H1 (cell line): Measurements from ENCODE around the gene NAV2. TPM values are rescaled to one million over a fixed set of nuclear protein-coding genes. Genes with fewer than 3 reads are reported as not detected.

Experiments
- CTCF ChIA-PET: fragments of 300-600 bp; sonication (Branson Sonifier 250); formaldehyde crosslinking; loops from one replicate; lab custom pipeline; 2021; ENCODE audit not compliant: partially characterized antibody; lab: Charles Lee
- POLR2A ChIA-PET: fragments of 300-600 bp; sonication (Branson Sonifier 250); formaldehyde crosslinking; loops from one replicate; lab custom pipeline; 2021; ENCODE audit warnings: inconsistent platforms; ENCODE audit not compliant: partially characterized antibody; lab: Charles Lee
- DNase-seq, 2 experiments: peaks; one replicate each; pipeline versions ENCODE4 v3.0.0 to v3.0.0-alpha.2; 2010 to 2022; ENCODE audit warnings: low spot score in 2 of 2, low read depth in 1 of 2, mixed read lengths in 1 of 2
- FAIRE-seq: peaks from 2 replicates; lab custom pipeline; 2011; peaks lifted over from hg19 to GRCh38; lab: Jason Lieb, UNC
- H2AFZ ChIP-seq: 2 replicates; pipeline ENCODE4 v1.8.1; 2012; ENCODE audit warnings: low read length, inconsistent platforms
- H2AK5ac ChIP-seq: 2 replicates; pipeline ENCODE4 v1.6.1; 2013; ENCODE audit warnings: low read depth, low read length
- H2BK120ac ChIP-seq: replicated peaks from 2 replicates; pipeline ENCODE3; 2013; ENCODE audit warnings: low read depth, low read length, inconsistent platforms
- H2BK12ac ChIP-seq: 2 replicates; pipeline ENCODE4 v1.6.1; 2013; ENCODE audit warnings: low read depth, low read length
- H2BK15ac ChIP-seq: 2 replicates; pipeline ENCODE4 v1.6.1; 2013; ENCODE audit warnings: low read length
- H2BK20ac ChIP-seq: 2 replicates; pipeline ENCODE4 v1.6.1; 2013; ENCODE audit warnings: low read length
- H2BK5ac ChIP-seq: 2 replicates; pipeline ENCODE4 v1.6.1; 2013; ENCODE audit warnings: low read depth, low read length
- H3K14ac ChIP-seq: 2 replicates; pipeline ENCODE4 v1.6.1; 2013; ENCODE audit warnings: inconsistent platforms; ENCODE audit not compliant: insufficient read length
- H3K18ac ChIP-seq: 2 replicates; pipeline ENCODE4 v1.6.1; 2013; ENCODE audit warnings: low read length; ENCODE audit errors: extremely low read depth
- H3K23ac ChIP-seq: 2 replicates; pipeline ENCODE4 v1.6.1; 2013; ENCODE audit warnings: inconsistent platforms; ENCODE audit not compliant: insufficient read length
- H3K23me2 ChIP-seq: 2 replicates; pipeline ENCODE4 v1.6.1; 2013; ENCODE audit warnings: low read depth, low read length
- H3K27ac ChIP-seq: 2 replicates; pipeline ENCODE4 v1.6.1; 2011; ENCODE audit warnings: low read depth, low read length, inconsistent platforms
- H3K27me3 ChIP-seq, 4 experiments: replicated peaks in 1 of 4; 1 replicate in 1 of 4; 2 replicates in 3 of 4; pipeline versions ENCODE4 v1.6.1 to v1.8.1; 2011 to 2013; ENCODE audit warnings: low read length in 3 of 4, mild to moderate bottlenecking in 3 of 4, inconsistent platforms in 2 of 4, mixed read lengths in 2 of 4, moderate library complexity in 1 of 4; ENCODE audit not compliant: control insufficient read depth in 3 of 4, insufficient read depth in 3 of 4; ENCODE audit errors: extremely low read depth in 1 of 4
- H3K36me3 ChIP-seq, 4 experiments: 2 replicates each; pipeline versions ENCODE4 v1.6.1 to v1.8.1; 2011 to 2013; ENCODE audit warnings: mild to moderate bottlenecking in 4 of 4, low read length in 3 of 4, moderate library complexity in 2 of 4, control low read depth in 1 of 4, inconsistent platforms in 1 of 4; ENCODE audit not compliant: insufficient read depth in 4 of 4, control insufficient read depth in 2 of 4
- H3K4ac ChIP-seq: replicated peaks from 2 replicates; pipeline ENCODE3; 2013; ENCODE audit warnings: low read length, low read depth, mixed read lengths, inconsistent platforms; ENCODE audit not compliant: insufficient read length
- H3K4me1 ChIP-seq, 4 experiments: replicated peaks in 1 of 4; 1 replicate in 1 of 4; 2 replicates in 3 of 4; pipeline versions ENCODE4 v1.6.1 to v1.8.1; 2011 to 2013; ENCODE audit warnings: low read length in 3 of 4, inconsistent platforms in 2 of 4, mixed read lengths in 1 of 4; ENCODE audit not compliant: insufficient read depth in 4 of 4, control insufficient read depth in 3 of 4
- H3K4me2 ChIP-seq, 2 experiments: 2 replicates each; pipeline versions ENCODE4 v1.6.1 to v1.8.1; 2011 to 2013; ENCODE audit warnings: low read depth in 2 of 2, low read length in 2 of 2, control low read depth in 1 of 2, inconsistent platforms in 1 of 2, mild to moderate bottlenecking in 1 of 2; ENCODE audit not compliant: insufficient read depth in 1 of 2
- H3K4me3 ChIP-seq, 4 experiments: fragments of 200-600, 300-600 bp in 1 of 4; sonication (generic), shearing (Covaris generic), sonication (Bioruptor Twin) in 1 of 4; 2 replicates each; pipeline versions ENCODE4 v1.5.1 to v1.8.1; 2011 to 2016; ENCODE audit warnings: low read length in 4 of 4, low read depth in 3 of 4, control low read depth in 2 of 4, inconsistent platforms in 2 of 4, mild to moderate bottlenecking in 2 of 4, mixed read lengths in 1 of 4, moderate library complexity in 1 of 4; ENCODE audit not compliant: insufficient read depth in 2 of 4; ENCODE audit errors: extremely low read depth in 1 of 4
- H3K56ac ChIP-seq: replicated peaks from 2 replicates; pipeline ENCODE3; 2013; ENCODE audit warnings: low read depth, mild to moderate bottlenecking, mixed read lengths, low read length, inconsistent platforms; ENCODE audit not compliant: insufficient read length
- H3K79me1 ChIP-seq: 2 replicates; pipeline ENCODE4 v1.6.1; 2013; ENCODE audit warnings: low read depth, low read length, control low read depth
- H3K79me2 ChIP-seq, 2 experiments: 2 replicates each; pipeline versions ENCODE4 v1.6.1 to v1.8.1; 2012 to 2013; ENCODE audit warnings: low read length in 2 of 2, mild to moderate bottlenecking in 2 of 2, inconsistent platforms in 1 of 2; ENCODE audit not compliant: insufficient read depth in 2 of 2, control insufficient read depth in 1 of 2
- H3K9ac ChIP-seq, 4 experiments: replicated peaks in 1 of 4; 1 replicate in 1 of 4; 2 replicates in 3 of 4; pipeline versions ENCODE4 v1.6.1 to v1.8.1; 2011 to 2013; ENCODE audit warnings: low read depth in 3 of 4, low read length in 3 of 4, control low read depth in 2 of 4, mild to moderate bottlenecking in 2 of 4, moderate library complexity in 2 of 4, inconsistent platforms in 1 of 4; ENCODE audit errors: extremely low read depth in 1 of 4
- H3K9me3 ChIP-seq, 2 experiments: 2 replicates each; pipeline versions ENCODE4 v1.6.1 to v1.8.1; 2012 to 2013; ENCODE audit warnings: mild to moderate bottlenecking in 2 of 2, moderate library complexity in 2 of 2, control low read depth in 1 of 2, inconsistent platforms in 1 of 2, low read depth in 1 of 2, low read length in 1 of 2, mixed read lengths in 1 of 2; ENCODE audit not compliant: insufficient read depth in 2 of 2
- H4K20me1 ChIP-seq, 2 experiments: replicated peaks in 1 of 2; 2 replicates each; pipeline versions ENCODE3 to v1.8.1; 2011 to 2013; ENCODE audit warnings: inconsistent platforms in 2 of 2, low read length in 2 of 2, mild to moderate bottlenecking in 1 of 2; ENCODE audit not compliant: insufficient read depth in 2 of 2, control insufficient read depth in 1 of 2
- H4K5ac ChIP-seq: 2 replicates; pipeline ENCODE4 v1.6.1; 2013; ENCODE audit warnings: low read length, low read depth, mixed read lengths, inconsistent platforms; ENCODE audit not compliant: insufficient read length
- H4K8ac ChIP-seq: 2 replicates; pipeline ENCODE4 v1.8.0; 2013; ENCODE audit warnings: mild to moderate bottlenecking, moderate library complexity, low read length, inconsistent platforms; ENCODE audit not compliant: insufficient read depth; ENCODE audit errors: extremely low read depth
- H4K91ac ChIP-seq: replicated peaks from 2 replicates; pipeline ENCODE3; 2013; ENCODE audit warnings: low read length, mixed read lengths, inconsistent platforms; ENCODE audit not compliant: insufficient read length
- ASH2L ChIP-seq: fragments of 200-600, 300-600 bp; sonication (generic); IDR thresholded peaks from one replicate; pipeline ENCODE4 v1.7.1; 2017; ENCODE audit warnings: low read length
- ATF3 ChIP-seq: IDR thresholded peaks from 2 replicates; pipeline ENCODE4 v1.6.1; 2011; ENCODE audit warnings: low read depth, mild to moderate bottlenecking, low read length; ENCODE audit not compliant: insufficient read depth
- CBX8 ChIP-seq: fragments of 300-800, 300-1000 bp; sonication (generic); IDR thresholded peaks from 2 replicates; pipeline ENCODE4 v1.7.1; 2016; ENCODE audit warnings: low read depth, low read length, borderline replicate concordance
- CEBPB ChIP-seq: IDR thresholded peaks from 2 replicates; pipeline ENCODE4 v1.6.1; 2012; ENCODE audit warnings: low read depth, low read length
- CHD1 ChIP-seq: IDR thresholded peaks from 2 replicates; pipeline ENCODE4 v1.6.1; 2012; ENCODE audit warnings: low read depth, low read length, improper control_type of control experiment
- JUN ChIP-seq: IDR thresholded peaks from 2 replicates; pipeline ENCODE4 v1.6.1; 2011; ENCODE audit warnings: low read depth, mild to moderate bottlenecking, improper control_type of control experiment, low read length
- MAX ChIP-seq: IDR thresholded peaks from 2 replicates; pipeline ENCODE4 v1.6.1; 2012; ENCODE audit warnings: inconsistent platforms
- POLR2A ChIP-seq, 2 experiments: IDR thresholded peaks; 1 replicate in 1 of 2; 2 replicates in 1 of 2; pipeline ENCODE4 v1.6.1; 2011; ENCODE audit warnings: low read depth in 2 of 2, low read length in 2 of 2, mild to moderate bottlenecking in 2 of 2; ENCODE audit errors: control extremely low read depth in 1 of 2
- SP1 ChIP-seq: IDR thresholded peaks from 2 replicates; pipeline ENCODE4 v1.6.1; 2011; ENCODE audit warnings: low read depth, low read length
- TCF12 ChIP-seq: IDR thresholded peaks from 2 replicates; pipeline ENCODE4 v1.6.1; 2011; ENCODE audit warnings: low read depth, mild to moderate bottlenecking, low read length
- USF2 ChIP-seq: IDR thresholded peaks from 2 replicates; pipeline ENCODE4 v1.6.1; 2011; ENCODE audit warnings: low read length, improper control_type of control experiment
- YY1 ChIP-seq: IDR thresholded peaks from 2 replicates; pipeline ENCODE4 v1.6.1; 2011; ENCODE audit warnings: low read depth, mild to moderate bottlenecking, low read length
- ZNF274 ChIP-seq: IDR thresholded peaks from 2 replicates; pipeline ENCODE4 v1.7.0; 2012; ENCODE audit warnings: low read length, borderline replicate concordance; ENCODE audit errors: extremely low read depth
- WGBS, 2 experiments: shearing (Covaris generic) in 1 of 2; methylation state at CpG; one replicate each; pipeline versions ENCODE4 v1.1.6 to v1.1.7; 2013 to 2015; ENCODE audit warnings: low lambda C conversion rate in 2 of 2, mixed read lengths in 2 of 2, inconsistent platforms in 1 of 2, low coverage in 1 of 2, missing lambda C conversion rate in 1 of 2; ENCODE audit not compliant: insufficient replicate concordance in 2 of 2, insufficient coverage in 1 of 2, insufficient read length in 1 of 2; ENCODE audit errors: extremely low coverage in 1 of 2, missing lambda C conversion rate in 1 of 2; 5-methylcytosine and 5-hydroxymethylcytosine counted together
- polyA plus RNA-seq, 7 experiments: library from polyadenylated mRNA; depleted of rRNA in 3 of 7; stranded (reverse) in 5 of 7; unstranded in 2 of 7; fragments of >200 nt in 5 of 7; fragments of 200-250 nt in 2 of 7; gene quantifications; 1 replicate in 5 of 7; 2 replicates in 1 of 7; 4 replicates in 1 of 7; pipeline versions ENCODE4 v1.2.1 to v1.2.3, GENCODE V29; 2011 to 2013; ENCODE audit warnings: missing spikeins in 2 of 7, mixed read lengths in 2 of 7
- total RNA-seq: library from RNA; stranded (reverse); fragmentation: NEBNext Ultra II Directional; extraction: Animal tissue kit (Norgen Biotek cat#: 25700); gene quantifications from 2 replicates; pipeline ENCODE4 v1.2.1, GENCODE V29; 2021

NAV2 gene
- total and polyA plus RNA-seq, 2 of the 8 experiments (the other 6 are each of a cell fraction or from before 2014, with no cell fraction given): 35.6 to 73.6 TPM

GRCh38 chr11:19767627-19768151, 55.1 kb downstream of the NAV2 start:
- Histone ChIP-seq H4K20me1 (no peaks in the 10 kb centered on the region), H3K18ac (peak overlapping the region; percentile 78; the same call in 1 of the 2 replicates), H2BK20ac (no peak overlapping the region), H2AFZ (no peak overlapping the region), H3K79me2 (no peaks in the 10 kb centered on the region), H3K9me3 (no peaks in the 10 kb centered on the region), H3K27me3 (no peaks in the 10 kb centered on the region), H3K4me1 (peaks cover 6 to 22% (median 14%) of the 10 kb centered on the region in 4 experiments; a peak in 5 of 7 replicates), H3K36me3 (no peaks in the 10 kb centered on the region), H2BK5ac (no peak overlapping the region; the same call in 1 of the 2 replicates), H3K4me3 (no peak overlapping the region), H4K5ac (no peak overlapping the region), H3K56ac (no peak overlapping the region), H3K9ac (no peak overlapping the region), H3K27ac (no peak overlapping the region), H3K23me2 (no peaks in the 10 kb centered on the region), H4K91ac (peak overlapping the region; percentile 79), H3K79me1 (no peaks in the 10 kb centered on the region), H4K8ac (no peak overlapping the region), H2AK5ac (no peak overlapping the region), H3K4me2 (no peak overlapping the region), H3K4ac (no peak overlapping the region), H3K14ac (no peak overlapping the region), H2BK15ac (0 out of 2 replicates have a peak overlapping the region, but pooled peaks have one; percentile 20), H2BK12ac (no peak overlapping the region; the same call in 1 of the 2 replicates), H2BK120ac (peak overlapping the region; percentile 29), H3K23ac (no peak overlapping the region)
- CTCF ChIA-PET: interaction anchor here (0.6 to 2.2 kb wide), 7 partner anchors 13 to 214 kb away, joined by 3 to 10 read pairs (median 5); no protein-coding TSS in a partner anchor
- DNase-seq (no peak), FAIRE-seq (no peak)
- 84% methylated on average over 5 of the region's 5 CpGs; no CpG with 5 or more reads in 1 of the 2 experiments for WGBS, 2 experiments
- POLR2A ChIA-PET: interaction anchor here (1.1 kb wide), 1 partner anchor 15 kb away, joined by 3 read pairs; no protein-coding TSS in a partner anchor
- TF ChIP-seq ZNF274: no peak
- no peak for TF ChIP-seq POLR2A (IDR thresholded peaks at IDR 0.05; ENCODE audit: control extremely low read depth in 1 of 2, low read depth in 2 of 2, low read length in 2 of 2)
- no peak for TF ChIP-seq TCF12
- no peak for TF ChIP-seq CEBPB
- no peak for TF ChIP-seq USF2
- no peak for TF ChIP-seq ASH2L
- TF ChIP-seq CHD1: no peak
- TF ChIP-seq MAX: no peak
- TF ChIP-seq YY1: no peak
- TF ChIP-seq JUN: no peak
- no peak for TF ChIP-seq SP1
- no peak for TF ChIP-seq ATF3
- TF ChIP-seq CBX8: no peak
